Measurements from ENCODE around the gene PMFBP1.

- TF ChIP-seq EZH2 (IDR thresholded peaks at IDR 0.05; ENCODE audit: low read depth, unreplicated experiment) (no peak), CTCF (conservative IDR thresholded peaks at IDR 0.05; ENCODE audit: low read depth in 2 of 2) (no peak), EZH2phosphoT487 (IDR thresholded peaks at IDR 0.05; ENCODE audit: unreplicated experiment) (no peak), POLR2AphosphoS5 (IDR thresholded peaks at IDR 0.05; ENCODE audit: low read depth) (no peak), ETS1 (IDR thresholded peaks at IDR 0.05) (no peak)
Observed at GRCh38 chr16:72129976-72130656, 41.8 kb downstream of the PMFBP1 start.
